H9 (cell line): ENCODE data around the gene CSNK2A2. TPM values are rescaled to one million over a fixed set of nuclear protein-coding genes. Genes with fewer than 3 reads are reported as not detected.

Experiments used
- DNase-seq: peaks from one replicate; pipeline ENCODE4 v3.0.0-alpha.2; 2017
- H2AFZ ChIP-seq: one replicate; pipeline ENCODE4 v1.6.1; 2013; ENCODE audit warnings: mild to moderate bottlenecking, low read length, control low read depth, moderate library complexity
- H2AK5ac ChIP-seq: 2 replicates; pipeline ENCODE4 v1.6.1; 2013; ENCODE audit warnings: low read length, control low read depth, mixed read lengths; ENCODE audit not compliant: insufficient read length
- H2BK120ac ChIP-seq: one replicate; pipeline ENCODE4 v1.6.1; 2013; ENCODE audit warnings: low read depth, mild to moderate bottlenecking, low read length, control low read depth, inconsistent platforms; ENCODE audit not compliant: poor library complexity, severe bottlenecking
- H2BK12ac ChIP-seq: 2 replicates; pipeline ENCODE4 v1.6.1; 2013; ENCODE audit warnings: low read length, control low read depth, mixed read lengths, low read depth; ENCODE audit not compliant: insufficient read length
- H2BK15ac ChIP-seq: 2 replicates; pipeline ENCODE4 v1.6.1; 2013; ENCODE audit warnings: low read depth, low read length, control low read depth
- H2BK20ac ChIP-seq: one replicate; pipeline ENCODE4 v1.6.1; 2013; ENCODE audit warnings: low read depth, mild to moderate bottlenecking, low read length, control low read depth, inconsistent platforms; ENCODE audit not compliant: poor library complexity, severe bottlenecking
- H2BK5ac ChIP-seq: 2 replicates; pipeline ENCODE4 v1.6.1; 2013; ENCODE audit warnings: low read length, control low read depth, mixed read lengths; ENCODE audit not compliant: insufficient read length
- H3K14ac ChIP-seq: 2 replicates; pipeline ENCODE4 v1.6.1; 2013; ENCODE audit warnings: low read length, control low read depth; ENCODE audit not compliant: insufficient read depth
- H3K18ac ChIP-seq: 2 replicates; pipeline ENCODE4 v1.6.1; 2013; ENCODE audit warnings: low read depth, mild to moderate bottlenecking, mixed read lengths, low read length, control low read depth; ENCODE audit not compliant: insufficient read length
- H3K23ac ChIP-seq: 2 replicates; pipeline ENCODE4 v1.6.1; 2013; ENCODE audit warnings: low read length, control low read depth, mixed read lengths, low read depth; ENCODE audit not compliant: insufficient read length
- H3K23me2 ChIP-seq: 2 replicates; pipeline ENCODE4 v1.6.1; 2013; ENCODE audit warnings: low read depth, mild to moderate bottlenecking, mixed read lengths, low read length, control low read depth; ENCODE audit not compliant: insufficient read length, poor library complexity, severe bottlenecking
- H3K27ac ChIP-seq: 2 replicates; pipeline ENCODE4 v1.5.1; 2013; ENCODE audit warnings: low read length, control low read depth, mixed read lengths, low read depth; ENCODE audit not compliant: insufficient read length
- H3K27me3 ChIP-seq: 2 replicates; pipeline ENCODE4 v1.6.1; 2013; ENCODE audit warnings: low read length, control low read depth, inconsistent platforms; ENCODE audit not compliant: insufficient read depth
- H3K4ac ChIP-seq: 2 replicates; pipeline ENCODE4 v1.6.1; 2013; ENCODE audit warnings: low read depth, mild to moderate bottlenecking, control low read depth, inconsistent platforms, low read length, moderate library complexity
- H3K4me1 ChIP-seq: 2 replicates; pipeline ENCODE4 v1.6.1; 2013; ENCODE audit warnings: low read length, control low read depth, inconsistent platforms; ENCODE audit not compliant: insufficient read depth
- H3K4me2 ChIP-seq: 2 replicates; pipeline ENCODE4 v1.6.1; 2013; ENCODE audit warnings: low read length, control low read depth, mixed read lengths; ENCODE audit not compliant: insufficient read length, insufficient read depth
- H3K56ac ChIP-seq: 2 replicates; pipeline ENCODE4 v1.6.1; 2013; ENCODE audit warnings: low read depth, mild to moderate bottlenecking, mixed read lengths, low read length, control low read depth; ENCODE audit not compliant: insufficient read length
- H3K79me1 ChIP-seq: 2 replicates; pipeline ENCODE4 v1.6.1; 2013; ENCODE audit warnings: low read depth, mild to moderate bottlenecking, moderate library complexity, low read length, control low read depth, inconsistent platforms; ENCODE audit not compliant: insufficient read depth, poor library complexity, severe bottlenecking
- H3K79me2 ChIP-seq: 2 replicates; pipeline ENCODE4 v1.6.1; 2013; ENCODE audit warnings: low read length, control low read depth, inconsistent platforms; ENCODE audit not compliant: insufficient read depth
- H3K9ac ChIP-seq: 2 replicates; pipeline ENCODE4 v1.6.1; 2013; ENCODE audit warnings: low read length, control low read depth, mixed read lengths; ENCODE audit not compliant: insufficient read length; ENCODE audit errors: extremely low read depth
- H3K9me3 ChIP-seq: one replicate; pipeline ENCODE4 v1.6.1; 2013; ENCODE audit warnings: low read depth, low read length, inconsistent platforms; ENCODE audit not compliant: control insufficient read depth
- H3T11ph ChIP-seq: one replicate; pipeline ENCODE4 v1.6.1; 2013; ENCODE audit warnings: mild to moderate bottlenecking, low read length, control low read depth, inconsistent platforms
- H4K20me1 ChIP-seq: one replicate; pipeline ENCODE4 v1.6.1; 2013; ENCODE audit not compliant: control insufficient read depth, insufficient read length, insufficient read depth
- H4K5ac ChIP-seq: 2 replicates; pipeline ENCODE4 v1.6.1; 2013; ENCODE audit warnings: low read depth, mild to moderate bottlenecking, mixed read lengths, low read length, control low read depth; ENCODE audit not compliant: insufficient read length
- H4K8ac ChIP-seq: replicated peaks from 2 replicates; pipeline ENCODE4 v1.6.1; 2013; ENCODE audit warnings: low read length, control low read depth, mixed read lengths, low read depth; ENCODE audit not compliant: insufficient read length
- H4K91ac ChIP-seq: 2 replicates; pipeline ENCODE4 v1.6.1; 2013; ENCODE audit warnings: low read depth, mild to moderate bottlenecking, moderate library complexity, mixed read lengths, low read length, control low read depth; ENCODE audit not compliant: insufficient read length
- H3K27ac Mint-ChIP-seq, 3 experiments: 2 replicates in 2 of 3; 3 replicates in 1 of 3; pipeline ENCODE4 v1.8.0; 2020 to 2021; ENCODE audit warnings: mixed read lengths in 3 of 3, mild to moderate bottlenecking in 1 of 3, moderate library complexity in 1 of 3
- H3K27me3 Mint-ChIP-seq: 2 replicates; pipeline ENCODE4 v1.8.0; 2021; ENCODE audit warnings: low read depth, mild to moderate bottlenecking, moderate library complexity, mixed read lengths
- H3K36me3 Mint-ChIP-seq, 3 experiments: 2 replicates in 2 of 3; 3 replicates in 1 of 3; pipeline ENCODE4 v1.8.0; 2020 to 2021; ENCODE audit warnings: low read depth in 3 of 3, mixed read lengths in 3 of 3; ENCODE audit not compliant: insufficient read depth in 1 of 3
- H3K4me1 Mint-ChIP-seq, 2 experiments: 2 replicates each; pipeline ENCODE4 v1.8.0; 2020; ENCODE audit warnings: mixed read lengths in 2 of 2
- H3K4me3 Mint-ChIP-seq, 2 experiments: 2 replicates in 1 of 2; 3 replicates in 1 of 2; pipeline ENCODE4 v1.8.0; 2020 to 2021; ENCODE audit warnings: mild to moderate bottlenecking in 2 of 2, mixed read lengths in 2 of 2, moderate library complexity in 1 of 2
- H3K9me3 Mint-ChIP-seq, 2 experiments: 2 replicates in 1 of 2; 3 replicates in 1 of 2; pipeline ENCODE4 v1.8.0; 2020; ENCODE audit warnings: mild to moderate bottlenecking in 2 of 2, mixed read lengths in 2 of 2, moderate library complexity in 1 of 2
- WGBS: extraction: QIAGEN DNeasy Blood & Tissue Kit; methylation state at CpG from one replicate; pipeline ENCODE4 v1.1.7; 2013; ENCODE audit warnings: missing lambda C conversion rate, low lambda C conversion rate, mixed read lengths; ENCODE audit not compliant: insufficient read length; ENCODE audit errors: extremely low coverage; 5-methylcytosine and 5-hydroxymethylcytosine counted together
- total RNA-seq: library from RNA; stranded (reverse); gene quantifications from 2 replicates; pipeline ENCODE4 v1.2.1, GENCODE V29; 2021
- TF ChIP-seq, protein P1 (sequence below): fragments of 200-600 bp; sonication (generic); conservative IDR thresholded peaks from 3 replicates; pipeline ENCODE4 v1.8.0; 2021; ENCODE audit warnings: antibody characterized with exemption, mild to moderate bottlenecking

CSNK2A2 gene
- total RNA-seq, 1 experiment from 2014 or later, result 134 TPM

DNA sequence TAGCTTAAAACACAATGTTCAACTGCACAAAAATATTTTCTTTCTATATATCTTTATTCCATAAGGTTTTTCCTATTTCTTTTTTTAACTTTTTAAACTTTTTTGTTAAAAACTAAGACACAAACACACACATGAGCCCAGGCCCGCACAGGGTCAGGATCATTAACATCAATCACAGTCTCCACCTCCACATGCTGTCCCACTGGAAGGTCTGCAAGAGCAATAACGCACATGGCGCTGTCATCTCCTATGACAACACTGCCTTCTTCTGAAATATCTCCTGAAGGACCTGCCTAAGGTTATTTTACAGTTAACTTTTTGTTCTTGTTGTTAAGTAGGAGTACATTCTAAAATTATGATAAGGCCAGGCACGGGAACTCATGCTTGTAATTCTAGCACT, 72.9 kb downstream of the CSNK2A2 start:
- Histone ChIP-seq H3K27me3 (no peaks in the 10 kb centered on the region), H3K4me1 (peaks cover 13% of the 10 kb centered on the region), H2AK5ac (no peak overlapping the region), H3K18ac (no peak overlapping the region), H3K79me2 (peaks cover 36% of the 10 kb centered on the region), H4K20me1 (no peaks in the 10 kb centered on the region), H2BK12ac (no peak overlapping the region), H3K4me2 (no peak overlapping the region), H4K91ac (no peak overlapping the region), H3K79me1 (peaks cover 13% of the 10 kb centered on the region), H2AFZ (no peak overlapping the region), H2BK20ac (no peak overlapping the region), H3K27ac (no peak overlapping the region), H3K23ac (no peak overlapping the region), H2BK15ac (no peak overlapping the region), H4K5ac (no peak overlapping the region), H3K14ac (no peak overlapping the region), H3K9me3 (no peaks in the 10 kb centered on the region), H3K9ac (no peak overlapping the region), H2BK5ac (no peak overlapping the region), H3K56ac (no peak overlapping the region), H2BK120ac (no peak overlapping the region), H4K8ac (no peak overlapping the region), H3K4ac (no peak overlapping the region), H3K23me2 (peaks cover 6% of the 10 kb centered on the region), H3T11ph (no peak overlapping the region)
- Mint-ChIP-seq H3K9me3 (no peaks in the 10 kb centered on the region; a peak in 1 of 5 replicates), H3K4me3 (no peak overlapping the region), H3K4me1 (peaks cover 37 to 45% of the 10 kb centered on the region in 2 experiments), H3K36me3 (no peaks in the 10 kb centered on the region), H3K27me3 (no peaks in the 10 kb centered on the region), H3K27ac (no peak overlapping the region)
- no peak for DNase-seq
- TF ChIP-seq, protein P1, sequence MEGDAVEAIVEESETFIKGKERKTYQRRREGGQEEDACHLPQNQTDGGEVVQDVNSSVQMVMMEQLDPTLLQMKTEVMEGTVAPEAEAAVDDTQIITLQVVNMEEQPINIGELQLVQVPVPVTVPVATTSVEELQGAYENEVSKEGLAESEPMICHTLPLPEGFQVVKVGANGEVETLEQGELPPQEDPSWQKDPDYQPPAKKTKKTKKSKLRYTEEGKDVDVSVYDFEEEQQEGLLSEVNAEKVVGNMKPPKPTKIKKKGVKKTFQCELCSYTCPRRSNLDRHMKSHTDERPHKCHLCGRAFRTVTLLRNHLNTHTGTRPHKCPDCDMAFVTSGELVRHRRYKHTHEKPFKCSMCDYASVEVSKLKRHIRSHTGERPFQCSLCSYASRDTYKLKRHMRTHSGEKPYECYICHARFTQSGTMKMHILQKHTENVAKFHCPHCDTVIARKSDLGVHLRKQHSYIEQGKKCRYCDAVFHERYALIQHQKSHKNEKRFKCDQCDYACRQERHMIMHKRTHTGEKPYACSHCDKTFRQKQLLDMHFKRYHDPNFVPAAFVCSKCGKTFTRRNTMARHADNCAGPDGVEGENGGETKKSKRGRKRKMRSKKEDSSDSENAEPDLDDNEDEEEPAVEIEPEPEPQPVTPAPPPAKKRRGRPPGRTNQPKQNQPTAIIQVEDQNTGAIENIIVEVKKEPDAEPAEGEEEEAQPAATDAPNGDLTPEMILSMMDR, result no peak
- WGBS, result no CpG with 5 or more reads among the region's 4 CpGs
